ENCODE data around the gene ELP4. TPM values are rescaled to one million over a fixed set of nuclear protein-coding genes. Genes with fewer than 3 reads are reported as not detected.

ELP4 gene
- total and polyA plus RNA-seq, 11 donors: 8.5 to 20.7 (median 14.1) TPM

GRCh38 chr11:31809541-31809856 lies 299.9 kb downstream of the ELP4 start:
- peaks cover 82 to 100% (median 98%) of the 10 kb centered on the region in 9 donors for H3K27me3 ChIP-seq
- H3K4me3 ChIP-seq: peak overlapping the region in 5 of 12 donors; percentile 32 to 49 (median 41)
- DNase-seq (no peak), ATAC-seq (no peak)
- intact Hi-C loops (cut with DNase I): no loop called here
- no peak overlapping the region for H3K27ac ChIP-seq
- TF ChIP-seq, protein P1, sequence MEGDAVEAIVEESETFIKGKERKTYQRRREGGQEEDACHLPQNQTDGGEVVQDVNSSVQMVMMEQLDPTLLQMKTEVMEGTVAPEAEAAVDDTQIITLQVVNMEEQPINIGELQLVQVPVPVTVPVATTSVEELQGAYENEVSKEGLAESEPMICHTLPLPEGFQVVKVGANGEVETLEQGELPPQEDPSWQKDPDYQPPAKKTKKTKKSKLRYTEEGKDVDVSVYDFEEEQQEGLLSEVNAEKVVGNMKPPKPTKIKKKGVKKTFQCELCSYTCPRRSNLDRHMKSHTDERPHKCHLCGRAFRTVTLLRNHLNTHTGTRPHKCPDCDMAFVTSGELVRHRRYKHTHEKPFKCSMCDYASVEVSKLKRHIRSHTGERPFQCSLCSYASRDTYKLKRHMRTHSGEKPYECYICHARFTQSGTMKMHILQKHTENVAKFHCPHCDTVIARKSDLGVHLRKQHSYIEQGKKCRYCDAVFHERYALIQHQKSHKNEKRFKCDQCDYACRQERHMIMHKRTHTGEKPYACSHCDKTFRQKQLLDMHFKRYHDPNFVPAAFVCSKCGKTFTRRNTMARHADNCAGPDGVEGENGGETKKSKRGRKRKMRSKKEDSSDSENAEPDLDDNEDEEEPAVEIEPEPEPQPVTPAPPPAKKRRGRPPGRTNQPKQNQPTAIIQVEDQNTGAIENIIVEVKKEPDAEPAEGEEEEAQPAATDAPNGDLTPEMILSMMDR (IDR thresholded peaks at IDR 0.05): no peak
- TF ChIP-seq POLR2A (IDR thresholded peaks at IDR 0.05): no peak
- peaks cover 11 to 72% (median 55%) of the 10 kb centered on the region in 12 donors for H3K4me1 ChIP-seq
- 21 to 34% (median 25%) methylated on average over 6 of the region's 6 CpGs for WGBS, 4 donors
- no peaks in the 10 kb centered on the region for H3K36me3 ChIP-seq
- no peaks in the 10 kb centered on the region for H3K9me3 ChIP-seq

- intact Hi-C loops (cut with DNase I): loop anchor here in 1 of 10 donors (10.0 kb wide), 1 partner anchor 65 kb away; no protein-coding TSS in a partner anchor
- WGBS, 4 donors: 1 to 4% (median 2%) methylated on average over 47 to 91 of the region's 91 CpGs
- TF ChIP-seq, protein P1 (IDR thresholded peaks at IDR 0.05): no peak
- no peak for TF ChIP-seq POLR2A (IDR thresholded peaks at IDR 0.05)
Observed at GRCh38 chr11:31809857-31810778, 300.6 kb downstream of the ELP4 start.

DNA sequence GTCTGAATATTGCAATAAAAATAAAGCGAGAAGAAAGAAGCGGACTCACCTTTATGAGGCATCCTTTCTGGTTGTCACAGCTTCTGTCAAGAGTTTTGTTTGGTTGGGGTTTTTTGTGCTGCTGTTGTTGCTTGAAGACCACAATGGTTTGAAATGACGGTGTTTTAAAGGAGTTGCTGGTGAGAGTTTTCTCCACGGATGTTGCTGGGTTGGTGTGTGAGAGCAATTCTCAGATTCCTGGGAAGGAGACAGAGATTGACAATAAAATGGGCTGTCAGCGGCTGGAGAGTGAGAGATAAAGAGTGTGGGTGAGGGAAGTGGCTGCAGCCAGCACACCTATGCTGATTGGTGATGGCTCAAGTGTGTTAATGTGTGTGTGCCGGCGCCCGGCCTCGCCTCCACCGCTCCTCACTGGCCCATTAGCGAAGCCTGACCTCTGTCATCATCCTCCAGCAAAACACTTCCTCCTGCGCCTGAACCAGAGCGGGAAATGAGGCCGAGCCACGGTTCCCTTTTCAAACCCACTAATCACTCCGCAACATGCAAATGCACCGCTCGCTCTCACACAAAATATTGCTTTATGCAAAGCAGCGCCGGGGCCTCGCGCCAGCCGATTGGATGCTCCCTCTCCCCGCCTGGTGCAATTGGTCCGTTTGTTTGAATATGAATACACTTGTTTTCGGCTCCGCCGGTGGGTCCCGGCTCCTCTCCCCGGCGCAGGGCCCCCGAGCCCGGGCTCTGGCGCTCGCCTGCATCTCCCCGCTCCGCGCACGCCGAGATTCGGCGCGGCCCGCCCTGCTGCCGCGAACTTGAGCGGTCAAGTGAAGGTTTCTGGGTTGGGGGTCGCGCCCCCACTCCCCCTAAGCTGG lies 301.4 kb downstream of the ELP4 start, which contains the start of gene PAX6:
TSS of gene PAX6 (minus strand) at position 544 of the 869 bp plus-strand sequence. CDS start 4,911 bp downstream, outside the sequence.
- 2 to 4% (median 3%) methylated on average over 38 to 49 of the region's 49 CpGs for WGBS, 4 donors
- intact Hi-C loops (cut with DNase I): loop anchor here in 1 of 10 donors (10.0 kb wide), 1 partner anchor 64 kb away; no protein-coding TSS in a partner anchor
- ATAC-seq (peak in 2 of 4 donors; percentile 38 to 39), DNase-seq (peak in 1 of 5 donors; percentile 36)
- H3K27ac ChIP-seq: no peak within 1 kb of the TSS
- peak within 1 kb of the TSS; percentile 31 to 55 (median 42) for H3K4me3 ChIP-seq
- H3K4me1 ChIP-seq: peaks cover 11 to 71% (median 50%) of the 10 kb centered on the region in 12 donors
- peaks cover 80 to 100% (median 98%) of the 10 kb centered on the region in 9 donors for H3K27me3 ChIP-seq
- TF ChIP-seq POLR2A (IDR thresholded peaks at IDR 0.05): no peak
- TF ChIP-seq, protein P1 (IDR thresholded peaks at IDR 0.05): no peak
- no peaks in the 10 kb centered on the region for H3K36me3 ChIP-seq
- H3K9me3 ChIP-seq: no peaks in the 10 kb centered on the region

More at GRCh38 chr11:31809857-31810778, 300.6 kb downstream of the ELP4 start:
- Histone ChIP-seq H3K4me1 (peaks cover 11 to 70% (median 50%) of the 10 kb centered on the region in 12 donors), H3K27ac (no peak overlapping the region), H3K27me3 (peaks cover 81 to 100% (median 98%) of the 10 kb centered on the region in 9 donors), H3K4me3 (peak overlapping the region; percentile 31 to 55 (median 42)), H3K9me3 (no peaks in the 10 kb centered on the region), H3K36me3 (no peaks in the 10 kb centered on the region)
- no peak for DNase-seq
- peak in 2 of 4 donors; percentile 29 to 61 for ATAC-seq
